Subcutaneous preadipocyte (primary cell): Measurements from ENCODE around the gene SLCO3A1. TPM values are rescaled to one million over a fixed set of nuclear protein-coding genes. Genes with fewer than 3 reads are reported as not detected.

Experiments
- total RNA-seq: library from RNA; depleted of rRNA; stranded (reverse); fragments of >200 nt; gene quantifications from 2 replicates; pipeline ENCODE4 v1.2.3, GENCODE V29; 2012

Gene SLCO3A1
- total RNA-seq = 7.6 and 13.2 TPM in 2 replicates

DNA sequence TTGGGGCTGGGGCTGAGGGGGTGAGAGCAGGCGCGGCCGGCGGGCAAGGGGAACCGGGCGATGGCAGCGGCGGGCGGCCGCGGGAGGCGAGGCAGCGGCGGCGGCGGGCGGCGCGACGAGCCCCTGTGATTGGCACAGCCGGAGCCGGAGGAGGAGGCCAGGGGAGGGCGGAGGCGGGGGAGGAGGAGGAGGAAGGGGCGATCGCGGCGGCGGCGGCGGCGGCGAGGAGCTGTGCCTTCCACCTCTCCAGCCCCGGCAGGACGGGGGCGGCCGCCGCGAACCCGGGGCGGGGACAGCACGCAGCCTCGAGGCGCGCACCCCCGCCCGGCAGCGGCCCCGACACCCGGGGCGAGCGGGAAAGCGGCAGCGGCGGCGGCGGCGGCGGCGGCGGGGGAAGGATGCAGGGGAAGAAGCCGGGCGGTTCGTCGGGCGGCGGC lies at the start of gene SLCO3A1:
Gene SLCO3A1 (plus strand): TSS at position 198 of the 437 bp plus-strand sequence.

